Measurements from ENCODE around the gene TPPP2.

The TPPP2 gene

GRCh38 chr14:21078726-21079125 lies 48.7 kb downstream of the TPPP2 start:
- Histone ChIP-seq H3K27ac (no peak overlapping the region), H3K79me2 (peaks cover 10% of the 10 kb centered on the region), H3K9me3 (ENCODE audit: control insufficient read depth, low read length) (no peaks in the 10 kb centered on the region), H3K4me1 (peaks cover 2% of the 10 kb centered on the region), H3K4me3 (ENCODE audit: low read depth, low read length) (no peak overlapping the region), H3K27me3 (ENCODE audit: control insufficient read depth, insufficient read depth, low read length) (no peaks in the 10 kb centered on the region), H3K9ac (no peak overlapping the region), H2AFZ (no peak overlapping the region), H3K4me2 (ENCODE audit: low read length) (no peak overlapping the region), H3K36me3 (ENCODE audit: control insufficient read depth, insufficient read depth, low read length) (no peaks in the 10 kb centered on the region)
- TF ChIP-seq, protein P1, sequence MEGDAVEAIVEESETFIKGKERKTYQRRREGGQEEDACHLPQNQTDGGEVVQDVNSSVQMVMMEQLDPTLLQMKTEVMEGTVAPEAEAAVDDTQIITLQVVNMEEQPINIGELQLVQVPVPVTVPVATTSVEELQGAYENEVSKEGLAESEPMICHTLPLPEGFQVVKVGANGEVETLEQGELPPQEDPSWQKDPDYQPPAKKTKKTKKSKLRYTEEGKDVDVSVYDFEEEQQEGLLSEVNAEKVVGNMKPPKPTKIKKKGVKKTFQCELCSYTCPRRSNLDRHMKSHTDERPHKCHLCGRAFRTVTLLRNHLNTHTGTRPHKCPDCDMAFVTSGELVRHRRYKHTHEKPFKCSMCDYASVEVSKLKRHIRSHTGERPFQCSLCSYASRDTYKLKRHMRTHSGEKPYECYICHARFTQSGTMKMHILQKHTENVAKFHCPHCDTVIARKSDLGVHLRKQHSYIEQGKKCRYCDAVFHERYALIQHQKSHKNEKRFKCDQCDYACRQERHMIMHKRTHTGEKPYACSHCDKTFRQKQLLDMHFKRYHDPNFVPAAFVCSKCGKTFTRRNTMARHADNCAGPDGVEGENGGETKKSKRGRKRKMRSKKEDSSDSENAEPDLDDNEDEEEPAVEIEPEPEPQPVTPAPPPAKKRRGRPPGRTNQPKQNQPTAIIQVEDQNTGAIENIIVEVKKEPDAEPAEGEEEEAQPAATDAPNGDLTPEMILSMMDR (IDR thresholded peaks at IDR 0.05), result no peak

DNA sequence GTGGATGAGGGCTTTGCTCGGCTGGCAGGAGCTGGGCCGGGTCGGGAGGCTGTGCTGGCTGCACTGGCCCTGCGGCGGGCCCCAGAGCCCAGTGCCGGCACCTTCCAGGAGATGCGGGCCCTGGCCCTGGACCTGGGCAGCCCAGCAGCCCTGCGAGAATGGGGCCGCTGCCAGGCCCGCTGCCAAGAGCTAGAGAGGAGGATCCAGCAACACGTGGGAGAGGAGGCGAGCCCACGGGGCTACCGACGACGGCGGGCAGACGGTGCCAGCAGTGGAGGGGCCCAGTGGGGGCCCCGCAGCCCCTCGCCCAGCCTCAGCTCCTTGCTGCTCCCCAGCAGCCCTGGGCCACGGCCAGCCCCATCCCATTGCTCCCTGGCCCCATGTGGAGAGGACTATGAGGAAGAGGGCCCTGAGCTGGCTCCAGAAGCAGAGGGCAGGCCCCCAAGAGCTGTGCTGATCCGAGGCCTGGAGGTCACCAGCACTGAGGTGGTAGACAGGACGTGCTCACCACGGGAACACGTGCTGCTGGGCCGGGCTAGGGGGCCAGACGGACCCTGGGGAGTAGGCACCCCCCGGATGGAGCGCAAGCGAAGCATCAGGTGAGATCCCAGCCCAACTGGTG lies 51.6 kb downstream of the TPPP2 start:
- peaks cover 4% of the 10 kb centered on the region for H3K79me2 ChIP-seq
- no peak overlapping the region for H3K27ac ChIP-seq
- H3K4me1 ChIP-seq, result no peaks in the 10 kb centered on the region
- no peak overlapping the region for H2AFZ ChIP-seq
- H3K4me2 ChIP-seq (ENCODE audit: low read length), result no peak overlapping the region
- H3K36me3 ChIP-seq (ENCODE audit: control insufficient read depth, insufficient read depth, low read length), result no peaks in the 10 kb centered on the region
- no peak overlapping the region for H3K9ac ChIP-seq
- no peak overlapping the region for H3K4me3 ChIP-seq (ENCODE audit: low read depth, low read length)
- TF ChIP-seq, protein P1 (IDR thresholded peaks at IDR 0.05), result no peak
- no peaks in the 10 kb centered on the region for H3K27me3 ChIP-seq (ENCODE audit: control insufficient read depth, insufficient read depth, low read length)
- H3K9me3 ChIP-seq (ENCODE audit: control insufficient read depth, low read length), result no peaks in the 10 kb centered on the region

Measured in parathyroid adenoma (tissue), 2 donors.